Measurements from ENCODE around the gene CORO1A. TPM values are rescaled to one million over a fixed set of nuclear protein-coding genes. Genes with fewer than 3 reads are reported as not detected.

The CORO1A gene
- total RNA-seq, 2 donors from 2014 or later, result 78.1 to 87.8 TPM

DNA sequence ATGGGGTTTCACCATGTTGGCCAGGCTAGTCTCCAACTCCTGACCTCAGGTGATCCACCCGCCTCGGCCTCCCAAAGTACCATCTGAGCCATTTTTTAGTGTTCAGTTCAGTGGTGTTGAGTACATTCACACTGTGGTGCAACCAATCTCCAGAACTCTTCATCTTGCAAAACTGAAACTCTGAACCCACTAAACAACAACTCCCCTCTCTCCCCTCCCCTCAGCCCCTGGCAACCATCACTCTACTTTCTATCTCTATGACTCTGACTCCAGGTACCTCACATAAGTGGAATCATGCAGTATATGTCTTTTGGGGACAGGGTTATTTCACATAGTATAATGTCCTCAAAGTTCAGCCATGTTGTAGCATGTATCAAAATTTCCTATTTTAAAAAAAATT, 41.7 kb upstream of the CORO1A start:
- Histone ChIP-seq H3K9me3 (no peaks in the 10 kb centered on the region), H3K4me3 (no peak overlapping the region), H3K4me1 (ENCODE audit: control insufficient read depth in 1 of 2, low read depth in 2 of 2) (no peaks in the 10 kb centered on the region), H3K27me3 (replicated peaks; ENCODE audit: insufficient read depth) (no peaks in the 10 kb centered on the region), H3K36me3 (no peaks in the 10 kb centered on the region), H3K27ac (no peak overlapping the region)
- no peak for ATAC-seq (ENCODE audit: insufficient number of reproducible peaks, low FRiP score, low read depth)
- DNase-seq (ENCODE audit: low spot score), result no peak
- TF ChIP-seq, protein P1, sequence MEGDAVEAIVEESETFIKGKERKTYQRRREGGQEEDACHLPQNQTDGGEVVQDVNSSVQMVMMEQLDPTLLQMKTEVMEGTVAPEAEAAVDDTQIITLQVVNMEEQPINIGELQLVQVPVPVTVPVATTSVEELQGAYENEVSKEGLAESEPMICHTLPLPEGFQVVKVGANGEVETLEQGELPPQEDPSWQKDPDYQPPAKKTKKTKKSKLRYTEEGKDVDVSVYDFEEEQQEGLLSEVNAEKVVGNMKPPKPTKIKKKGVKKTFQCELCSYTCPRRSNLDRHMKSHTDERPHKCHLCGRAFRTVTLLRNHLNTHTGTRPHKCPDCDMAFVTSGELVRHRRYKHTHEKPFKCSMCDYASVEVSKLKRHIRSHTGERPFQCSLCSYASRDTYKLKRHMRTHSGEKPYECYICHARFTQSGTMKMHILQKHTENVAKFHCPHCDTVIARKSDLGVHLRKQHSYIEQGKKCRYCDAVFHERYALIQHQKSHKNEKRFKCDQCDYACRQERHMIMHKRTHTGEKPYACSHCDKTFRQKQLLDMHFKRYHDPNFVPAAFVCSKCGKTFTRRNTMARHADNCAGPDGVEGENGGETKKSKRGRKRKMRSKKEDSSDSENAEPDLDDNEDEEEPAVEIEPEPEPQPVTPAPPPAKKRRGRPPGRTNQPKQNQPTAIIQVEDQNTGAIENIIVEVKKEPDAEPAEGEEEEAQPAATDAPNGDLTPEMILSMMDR (IDR thresholded peaks at IDR 0.05), result no peak

DNA sequence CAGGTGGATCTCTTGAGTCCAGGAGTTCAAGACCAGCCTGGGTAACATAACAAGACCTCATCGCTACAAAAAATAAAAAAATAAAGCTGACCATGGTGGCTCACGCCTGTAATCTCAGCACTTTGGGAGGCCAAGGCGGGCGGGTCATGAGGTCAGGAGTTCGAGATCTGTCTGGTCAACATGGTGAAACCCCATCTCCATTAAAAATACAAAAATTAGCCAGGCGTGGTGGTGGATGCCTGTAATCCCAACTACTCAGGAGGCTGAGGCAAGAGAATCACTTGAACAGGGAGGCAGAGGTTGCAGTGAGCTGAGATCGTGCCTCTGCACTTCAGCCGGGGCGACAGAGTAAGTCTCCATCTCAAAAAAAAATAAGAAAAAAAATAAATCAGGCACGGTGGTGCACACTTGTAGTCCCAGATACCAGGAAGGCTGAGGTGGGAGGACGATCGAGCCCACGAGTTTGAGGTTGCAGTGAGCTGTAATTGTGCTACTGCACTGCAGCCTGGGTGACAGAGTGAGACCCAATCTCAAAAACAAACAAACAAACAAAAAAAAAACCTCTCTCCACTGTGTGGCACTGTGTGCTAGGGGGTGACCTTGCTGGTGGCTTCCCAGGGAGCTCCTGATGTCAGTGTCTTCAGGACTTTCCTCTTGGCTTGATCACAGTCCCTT, 40.6 kb upstream of the CORO1A start:
- no peaks in the 10 kb centered on the region for H3K27me3 ChIP-seq (replicated peaks; ENCODE audit: insufficient read depth)
- DNase-seq (ENCODE audit: low spot score), result no peak
- H3K27ac ChIP-seq, result no peak overlapping the region
- H3K4me1 ChIP-seq (ENCODE audit: control insufficient read depth in 1 of 2, low read depth in 2 of 2), result no peaks in the 10 kb centered on the region
- no peaks in the 10 kb centered on the region for H3K9me3 ChIP-seq
- no peaks in the 10 kb centered on the region for H3K36me3 ChIP-seq
- TF ChIP-seq, protein P1 (IDR thresholded peaks at IDR 0.05), result no peak
- ATAC-seq (ENCODE audit: insufficient number of reproducible peaks, low FRiP score, low read depth), result no peak
- H3K4me3 ChIP-seq, result no peak overlapping the region

DNA sequence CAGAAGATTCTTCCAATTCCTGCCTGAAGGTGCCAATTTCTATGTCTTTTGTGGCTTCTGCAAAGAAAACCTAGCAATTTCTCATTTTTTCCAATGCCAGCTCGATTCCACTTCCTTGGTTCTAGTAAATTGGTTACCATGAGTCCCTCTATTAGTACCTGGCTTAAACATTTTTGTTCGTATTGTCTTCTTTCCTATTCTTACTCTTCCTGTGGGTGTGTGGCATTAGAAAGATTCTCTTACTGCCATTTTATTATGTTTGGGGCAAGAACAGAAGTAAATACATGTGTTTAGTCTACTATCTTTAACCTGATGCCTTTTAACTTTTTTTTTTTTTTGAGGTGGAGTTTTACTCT, 40.1 kb upstream of the CORO1A start:
- Histone ChIP-seq H3K27ac (no peak overlapping the region), H3K4me3 (no peak overlapping the region), H3K9me3 (no peaks in the 10 kb centered on the region), H3K36me3 (no peaks in the 10 kb centered on the region), H3K4me1 (ENCODE audit: control insufficient read depth in 1 of 2, low read depth in 2 of 2) (no peaks in the 10 kb centered on the region), H3K27me3 (replicated peaks; ENCODE audit: insufficient read depth) (no peaks in the 10 kb centered on the region)
- ATAC-seq (ENCODE audit: insufficient number of reproducible peaks, low FRiP score, low read depth), result no peak
- DNase-seq (ENCODE audit: low spot score), result no peak
- TF ChIP-seq, protein P1 (IDR thresholded peaks at IDR 0.05), result no peak

DNA sequence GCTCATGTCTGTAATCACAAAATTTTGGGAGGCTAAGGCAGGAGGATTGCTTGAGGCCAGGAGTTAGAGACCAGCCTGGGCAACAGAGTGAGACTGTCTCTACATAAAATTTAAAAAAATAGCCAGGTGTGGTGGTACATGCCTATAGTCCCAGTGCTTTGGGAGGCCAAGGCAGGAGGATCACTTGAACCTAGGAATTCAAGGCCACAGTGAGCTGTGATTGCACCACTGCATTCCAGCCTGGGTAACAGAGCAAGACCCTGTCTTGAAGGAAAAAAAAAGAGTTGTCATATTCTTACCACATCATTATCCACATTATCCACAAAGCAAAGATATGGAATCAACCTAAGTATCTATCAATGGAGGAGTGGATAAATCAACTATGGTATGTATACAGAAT, 39.4 kb upstream of the CORO1A start:
- Histone ChIP-seq H3K9me3 (peaks cover 3% of the 10 kb centered on the region), H3K27me3 (replicated peaks; ENCODE audit: insufficient read depth) (no peaks in the 10 kb centered on the region), H3K4me3 (no peak overlapping the region), H3K36me3 (no peaks in the 10 kb centered on the region), H3K4me1 (ENCODE audit: control insufficient read depth in 1 of 2, low read depth in 2 of 2) (no peaks in the 10 kb centered on the region), H3K27ac (no peak overlapping the region)
- ATAC-seq (ENCODE audit: insufficient number of reproducible peaks, low FRiP score, low read depth) (no peak), DNase-seq (ENCODE audit: low spot score) (no peak)
- TF ChIP-seq, protein P1 (IDR thresholded peaks at IDR 0.05), result no peak

DNA sequence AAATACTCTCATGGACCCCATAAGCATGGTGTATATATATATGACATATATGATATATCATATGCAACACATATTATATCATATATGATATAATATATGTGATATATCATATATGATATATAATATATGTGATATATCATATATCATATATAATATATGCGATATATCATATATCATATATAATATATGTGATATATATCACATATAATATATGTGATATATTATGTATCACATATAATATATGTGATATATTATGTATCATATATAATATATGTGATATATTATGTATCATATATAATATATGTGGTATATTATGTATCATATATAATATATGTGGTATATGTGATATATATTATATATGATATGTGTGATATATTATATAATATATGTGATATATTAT, 38.5 kb upstream of the CORO1A start:
- Histone ChIP-seq H3K4me1 (ENCODE audit: control insufficient read depth in 1 of 2, low read depth in 2 of 2) (no peaks in the 10 kb centered on the region), H3K27ac (no peak overlapping the region), H3K4me3 (no peak overlapping the region), H3K27me3 (replicated peaks; ENCODE audit: insufficient read depth) (no peaks in the 10 kb centered on the region), H3K36me3 (no peaks in the 10 kb centered on the region), H3K9me3 (peaks cover 10% of the 10 kb centered on the region)
- ATAC-seq (ENCODE audit: insufficient number of reproducible peaks, low FRiP score, low read depth) (no peak), DNase-seq (ENCODE audit: low spot score) (no peak)
- TF ChIP-seq, protein P1 (IDR thresholded peaks at IDR 0.05), result no peak

Data from thoracic aorta (tissue), 2 donors.